Fibroblast of villous mesenchyme (primary cell): ENCODE data around the gene TMEM151B. TPM values are rescaled to one million over a fixed set of nuclear protein-coding genes. Genes with fewer than 3 reads are reported as not detected.

Source experiments
- DNase-seq: peaks from one replicate; pipeline ENCODE4 v3.0.0-alpha.2; 2010; ENCODE audit warnings: low read depth
- H3K4me3 ChIP-seq: 2 replicates; pipeline ENCODE4 v1.5.1; 2011; ENCODE audit warnings: low read depth, mild to moderate bottlenecking, low read length
- CTCF ChIP-seq: IDR thresholded peaks from 2 replicates; pipeline ENCODE4 v1.5.1; 2012; ENCODE audit warnings: low read depth, mild to moderate bottlenecking, low read length; ENCODE audit not compliant: insufficient read depth
- total RNA-seq: library from RNA; depleted of rRNA; stranded (reverse); fragments of >200 nt; gene quantifications from 2 replicates; pipeline ENCODE4 v1.2.3, GENCODE V29; 2012

Gene TMEM151B
- total RNA-seq, 1 donor, result not detected

GRCh38 chr6:44273617-44274016 lies 3.4 kb downstream of the TMEM151B start:
- TF ChIP-seq CTCF, result no peak
- no peak overlapping the region for H3K4me3 ChIP-seq
- DNase-seq, result no peak

- DNase-seq, result no peak
- H3K4me3 ChIP-seq, result no peak overlapping the region
- TF ChIP-seq CTCF, result no peak
Observed at GRCh38 chr6:44275271-44275748, 5.1 kb downstream of the TMEM151B start.

GRCh38 chr6:44275749-44276648 lies 5.7 kb downstream of the TMEM151B start:
- no peak for DNase-seq
- no peak for TF ChIP-seq CTCF
- peak overlapping the region; percentile 12 for H3K4me3 ChIP-seq

GRCh38 chr6:44276667-44277640 lies 6.7 kb downstream of the TMEM151B start:
- no peak for TF ChIP-seq CTCF
- no peak overlapping the region for H3K4me3 ChIP-seq
- no peak for DNase-seq

- TF ChIP-seq CTCF, result no peak
- no peak for DNase-seq
- H3K4me3 ChIP-seq, result no peak overlapping the region
Observed at GRCh38 chr6:44277763-44278162, 7.5 kb downstream of the TMEM151B start.

- H3K4me3 ChIP-seq, result no peak overlapping the region
- no peak for TF ChIP-seq CTCF
- no peak for DNase-seq
Observed at GRCh38 chr6:44278315-44278714, 8.1 kb downstream of the TMEM151B start.
